Caco-2 (cell line): ENCODE data around the gene RBM43. TPM values are rescaled to one million over a fixed set of nuclear protein-coding genes. Genes with fewer than 3 reads are reported as not detected.
A peak's percentile ranks its signal among the peaks of the same experiment; 100 is the strongest.

ENCODE experiments used
- BruUV-seq: library from RNA; stranded (reverse); fragments of 400-500 nt; replicated peaks from 2 replicates; lab custom pipeline; 2021; lab: Mats Ljungman, UMichigan
- CTCF ChIA-PET: fragments of 300-600 bp; sonication (Branson Sonifier 250); formaldehyde crosslinking; loops from one replicate; lab custom pipeline; 2022; ENCODE audit warnings: antibody characterized with exemption; lab: Charles Lee
- POLR2A ChIA-PET: fragments of 300-600 bp; sonication (Branson Sonifier 250); formaldehyde crosslinking; loops from one replicate; lab custom pipeline; 2022; ENCODE audit warnings: antibody characterized with exemption; lab: Charles Lee
- DNase-seq, 2 experiments: peaks; one replicate each; pipeline versions ENCODE4 v3.0.0 to v3.0.0-alpha.2; 2020 to 2022
- H3K27me3 ChIP-seq: replicated peaks from 2 replicates; pipeline ENCODE4 v1.6.0; 2011; ENCODE audit warnings: low read length; ENCODE audit not compliant: control insufficient read depth, insufficient read depth
- H3K36me3 ChIP-seq: 2 replicates; pipeline ENCODE4 v1.5.1; 2011; ENCODE audit warnings: low read length; ENCODE audit not compliant: control insufficient read depth, insufficient read depth
- H3K4me1 ChIP-seq: fragments of 250-450 bp; sonication (Bioruptor Pico); 2 replicates; pipeline ENCODE4 v1.5.1; 2020; ENCODE audit warnings: mild to moderate bottlenecking
- H3K4me3 ChIP-seq: 2 replicates; pipeline ENCODE4 v1.5.1; 2011; ENCODE audit warnings: low read depth, mild to moderate bottlenecking, control low read depth, low read length
- H3K9me3 ChIP-seq: fragments of 250-450 bp; sonication (Bioruptor Pico); 2 replicates; pipeline ENCODE4 v1.5.1; 2020; ENCODE audit warnings: mild to moderate bottlenecking, moderate library complexity
- H3K27ac Mint-ChIP-seq: one replicate; pipeline ENCODE4 v1.8.0; 2022; ENCODE audit warnings: mixed read lengths; ENCODE audit not compliant: unreplicated experiment
- H3K27me3 Mint-ChIP-seq: one replicate; pipeline ENCODE4 v1.8.0; 2022; ENCODE audit warnings: mixed read lengths; ENCODE audit not compliant: insufficient read depth, unreplicated experiment
- H3K36me3 Mint-ChIP-seq: one replicate; pipeline ENCODE4 v1.8.0; 2022; ENCODE audit warnings: mild to moderate bottlenecking, mixed read lengths; ENCODE audit not compliant: insufficient read depth, unreplicated experiment
- H3K4me1 Mint-ChIP-seq: one replicate; pipeline ENCODE4 v1.8.0; 2022; ENCODE audit warnings: low read depth, mixed read lengths; ENCODE audit not compliant: unreplicated experiment
- H3K4me3 Mint-ChIP-seq: one replicate; pipeline ENCODE4 v1.8.0; 2022; ENCODE audit warnings: mild to moderate bottlenecking, moderate library complexity, mixed read lengths; ENCODE audit not compliant: unreplicated experiment
- H3K9me3 Mint-ChIP-seq: one replicate; pipeline ENCODE4 v1.8.0; 2022; ENCODE audit warnings: mixed read lengths; ENCODE audit not compliant: unreplicated experiment
- CTCF ChIP-seq, 2 experiments: fragments of 200-600 bp in 1 of 2; IDR thresholded peaks; 1 replicate in 1 of 2; 2 replicates in 1 of 2; pipeline versions ENCODE4 v1.5.1 to v1.8.0; 2011 to 2022; ENCODE audit warnings: antibody characterized with exemption in 1 of 2, control low read depth in 1 of 2, inconsistent platforms in 1 of 2, low read depth in 1 of 2, low read length in 1 of 2, mild to moderate bottlenecking in 1 of 2, moderate library complexity in 1 of 2; ENCODE audit not compliant: insufficient read depth in 1 of 2, severe bottlenecking in 1 of 2, unreplicated experiment in 1 of 2
- intact Hi-C: fragments of 100-400 bp; cut with micrococcal nuclease; formaldehyde crosslinking; loops from one replicate; pipeline ENCODE4 v1.10.0; 2022; ENCODE audit not compliant: unreplicated experiment
- total RNA-seq: library from RNA; stranded (reverse); gene quantifications from 2 replicates; pipeline ENCODE4 v1.2.3, GENCODE V29; 2022

RBM43 gene
- total RNA-seq, 1 experiment from 2014 or later, result 1.4 TPM

- no peaks in the 10 kb centered on the region for H3K4me1 Mint-ChIP-seq
- CTCF ChIA-PET, result no interaction called here
Observed at GRCh38 chr2:151289972-151290866, 28.6 kb upstream of the RBM43 start.

GRCh38 chr2:151287513-151288250 lies 26.0 kb upstream of the RBM43 start:
- no peaks in the 10 kb centered on the region for H3K4me1 ChIP-seq
- Mint-ChIP-seq H3K9me3 (no peaks in the 10 kb centered on the region), H3K27me3 (peaks cover 4% of the 10 kb centered on the region), H3K4me1 (no peaks in the 10 kb centered on the region), H3K4me3 (peak overlapping the region; percentile 74), H3K36me3 (no peaks in the 10 kb centered on the region), H3K27ac (no peak overlapping the region)
- H3K9me3 ChIP-seq, result no peaks in the 10 kb centered on the region
- no peak overlapping the region for H3K4me3 ChIP-seq
- no peaks in the 10 kb centered on the region for H3K27me3 ChIP-seq
- H3K36me3 ChIP-seq, result no peaks in the 10 kb centered on the region
- no TSS peak for BruUV-seq
- intact Hi-C loops, result no loop called here
- ChIA-PET POLR2A (no interaction called here), CTCF (interaction anchor here (0.6 kb wide), 1 partner anchor 122 kb away, joined by 4 read pairs; no protein-coding TSS in a partner anchor)
- no peak for DNase-seq
- no peak for TF ChIP-seq CTCF (IDR thresholded peaks at IDR 0.05; ENCODE audit: insufficient read depth in 1 of 2, low read depth in 1 of 2, low read length in 1 of 2, severe bottlenecking in 1 of 2, unreplicated experiment in 1 of 2)

More at GRCh38 chr2:151289972-151290866, 28.6 kb upstream of the RBM43 start:
- no peaks in the 10 kb centered on the region for H3K36me3 ChIP-seq
- Mint-ChIP-seq H3K27me3 (peaks cover 4% of the 10 kb centered on the region), H3K4me3 (peak overlapping the region; percentile 74), H3K27ac (peak overlapping the region; percentile 63), H3K9me3 (no peaks in the 10 kb centered on the region), H3K36me3 (no peaks in the 10 kb centered on the region)
- no peaks in the 10 kb centered on the region for H3K27me3 ChIP-seq
- H3K4me3 ChIP-seq, result peak overlapping the region; percentile 77
- TF ChIP-seq CTCF (IDR thresholded peaks at IDR 0.05; ENCODE audit: insufficient read depth in 1 of 2, low read depth in 1 of 2, low read length in 1 of 2, severe bottlenecking in 1 of 2, unreplicated experiment in 1 of 2), result no peak
- DNase-seq, result peak in 1 of 2 experiments; percentile 19
- POLR2A ChIA-PET, result interaction anchor here (0.6 to 1.6 kb wide), 3 partner anchors 34 to 1116 kb away, joined by 4 to 15 read pairs (median 4); partner anchors contain the start of gene RIF1
- TSS peak; percentile 24 for BruUV-seq
- no peaks in the 10 kb centered on the region for H3K9me3 ChIP-seq
- no peaks in the 10 kb centered on the region for H3K4me1 ChIP-seq
- intact Hi-C loops, result no loop called here

- H3K36me3 Mint-ChIP-seq, result no peaks in the 10 kb centered on the region
- DNase-seq, result no peak
- BruUV-seq, result no TSS peak
- Histone ChIP-seq H3K4me1 (no peaks in the 10 kb centered on the region), H3K27me3 (no peaks in the 10 kb centered on the region), H3K36me3 (no peaks in the 10 kb centered on the region), H3K9me3 (no peaks in the 10 kb centered on the region), H3K4me3 (no peak overlapping the region)
- H3K9me3 Mint-ChIP-seq, result no peaks in the 10 kb centered on the region
- TF ChIP-seq CTCF (IDR thresholded peaks at IDR 0.05; ENCODE audit: insufficient read depth in 1 of 2, low read depth in 1 of 2, low read length in 1 of 2, severe bottlenecking in 1 of 2, unreplicated experiment in 1 of 2), result no peak
- intact Hi-C loops, result no loop called here
- no peak overlapping the region for H3K4me3 Mint-ChIP-seq
- no peaks in the 10 kb centered on the region for H3K4me1 Mint-ChIP-seq
- ChIA-PET CTCF (no interaction called here), POLR2A (no interaction called here)
- no peak overlapping the region for H3K27ac Mint-ChIP-seq
- H3K27me3 Mint-ChIP-seq, result peaks cover 2% of the 10 kb centered on the region
Observed at GRCh38 chr2:151282401-151282800, 20.7 kb upstream of the RBM43 start.
